MM.1S (cell line): ENCODE data around the gene WAS.

ENCODE experiments used
- CTCF ChIP-seq: fragments of 300-600 bp; sonication (generic); IDR thresholded peaks from 2 replicates; pipeline ENCODE4 v1.5.1; 2016; ENCODE audit warnings: antibody characterized with exemption, low read length, mixed read lengths
- EZH2 ChIP-seq: fragments of 300-600 bp; sonication (generic); optimal IDR thresholded peaks from 2 replicates; pipeline ENCODE3; 2017; ENCODE audit warnings: low read depth, mild to moderate bottlenecking, antibody characterized with exemption, low read length, mixed read lengths
- EZH2phosphoT487 ChIP-seq: fragments of 300-600 bp; sonication (generic); IDR thresholded peaks from 2 replicates; pipeline ENCODE4 v1.6.1; 2018; ENCODE audit warnings: antibody characterized with exemption, low read length

- TF ChIP-seq CTCF (no peak), EZH2 (no peak), EZH2phosphoT487 (no peak)
Observed at GRCh38 chrX:48714573-48714972, 31.0 kb downstream of the WAS start.
